A673 (cell line): Measurements from ENCODE around the gene PCP4.

ENCODE experiments used
- EZH2 ChIP-seq: fragments of 200-600 bp; sonication (generic); IDR thresholded peaks from 2 replicates; pipeline ENCODE4 v1.6.1; 2017; ENCODE audit warnings: borderline replicate concordance, low read depth, mild to moderate bottlenecking, mixed read lengths, antibody characterized with exemption, low read length; ENCODE audit not compliant: poor library complexity, severe bottlenecking
- TF ChIP-seq, protein P1 (sequence below): fragments of 300-800, 200-600 bp; sonication (generic); conservative IDR thresholded peaks from 2 replicates; pipeline ENCODE4 v1.5.1; 2017; ENCODE audit warnings: low read depth, mild to moderate bottlenecking, antibody characterized with exemption, low read length, moderate library complexity, mixed read lengths

- TF ChIP-seq, protein P1, sequence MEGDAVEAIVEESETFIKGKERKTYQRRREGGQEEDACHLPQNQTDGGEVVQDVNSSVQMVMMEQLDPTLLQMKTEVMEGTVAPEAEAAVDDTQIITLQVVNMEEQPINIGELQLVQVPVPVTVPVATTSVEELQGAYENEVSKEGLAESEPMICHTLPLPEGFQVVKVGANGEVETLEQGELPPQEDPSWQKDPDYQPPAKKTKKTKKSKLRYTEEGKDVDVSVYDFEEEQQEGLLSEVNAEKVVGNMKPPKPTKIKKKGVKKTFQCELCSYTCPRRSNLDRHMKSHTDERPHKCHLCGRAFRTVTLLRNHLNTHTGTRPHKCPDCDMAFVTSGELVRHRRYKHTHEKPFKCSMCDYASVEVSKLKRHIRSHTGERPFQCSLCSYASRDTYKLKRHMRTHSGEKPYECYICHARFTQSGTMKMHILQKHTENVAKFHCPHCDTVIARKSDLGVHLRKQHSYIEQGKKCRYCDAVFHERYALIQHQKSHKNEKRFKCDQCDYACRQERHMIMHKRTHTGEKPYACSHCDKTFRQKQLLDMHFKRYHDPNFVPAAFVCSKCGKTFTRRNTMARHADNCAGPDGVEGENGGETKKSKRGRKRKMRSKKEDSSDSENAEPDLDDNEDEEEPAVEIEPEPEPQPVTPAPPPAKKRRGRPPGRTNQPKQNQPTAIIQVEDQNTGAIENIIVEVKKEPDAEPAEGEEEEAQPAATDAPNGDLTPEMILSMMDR = no peak
- TF ChIP-seq EZH2 = no peak
Measured at GRCh38 chr21:39946199-39946598, 79.0 kb downstream of the PCP4 start.
